Measurements from ENCODE around the gene BACE2.

- TF ChIP-seq CTCF (IDR thresholded peaks at IDR 0.05; ENCODE audit: borderline replicate concordance, extremely low read depth, low read length, poor library complexity, severe bottlenecking) (no peak), EZH2 (IDR thresholded peaks at IDR 0.05; ENCODE audit: borderline replicate concordance, low read depth, low read length, severe bottlenecking) (no peak)
Observed at GRCh38 chr21:41137889-41138288, 30.1 kb upstream of the BACE2 start.
